Kidney (tissue), 14 donors: ENCODE results near the gene C11orf98. TPM values are rescaled to one million over a fixed set of nuclear protein-coding genes. Genes with fewer than 3 reads are reported as not detected.
A peak's percentile ranks its signal among the peaks of the same experiment; 100 is the strongest.
"Not testable (repeated sequence)": the region's sequence is repeated elsewhere in the genome, so short reads cannot be mapped to it uniquely, and the experiment has no call there.

Source experiments
- DNase-seq, 5 donors: peaks; one replicate each; pipeline ENCODE4 v3.0.0-alpha.2; 2013 to 2020
- FAIRE-seq: peaks from 2 replicates; lab custom pipeline; 2012; peaks lifted over from hg19 to GRCh38; lab: Jason Lieb, UNC
- H3K27ac ChIP-seq, 2 donors: one replicate each; pipeline ENCODE4 v1.7.0; 2013; ENCODE audit warnings: low read depth in 2 of 2, low read length in 2 of 2, inconsistent platforms in 1 of 2
- H3K27me3 ChIP-seq: one replicate; pipeline ENCODE4 v1.7.1; 2013; ENCODE audit warnings: low read length, inconsistent platforms; ENCODE audit not compliant: control insufficient read depth, insufficient read depth
- H3K36me3 ChIP-seq, 3 donors: one replicate each; pipeline versions ENCODE4 v1.7.0 to v1.7.1; 2013; ENCODE audit warnings: low read length in 3 of 3, control low read depth in 1 of 3, inconsistent platforms in 1 of 3; ENCODE audit not compliant: insufficient read depth in 3 of 3, control insufficient read depth in 2 of 3
- H3K4me1 ChIP-seq, 3 donors: one replicate each; pipeline versions ENCODE4 v1.7.0 to v1.7.1; 2013; ENCODE audit warnings: low read length in 3 of 3, inconsistent platforms in 1 of 3, low read depth in 1 of 3; ENCODE audit not compliant: control insufficient read depth in 2 of 3, insufficient read depth in 2 of 3
- H3K4me3 ChIP-seq, 3 donors: one replicate each; pipeline versions ENCODE4 v1.7.0 to v1.8.1; 2013; ENCODE audit warnings: low read length in 3 of 3, control low read depth in 1 of 3, inconsistent platforms in 1 of 3
- H3K9ac ChIP-seq, 3 donors: one replicate each; pipeline versions ENCODE4 v1.7.0 to v1.7.1; 2013; ENCODE audit warnings: low read length in 3 of 3, control low read depth in 1 of 3, inconsistent platforms in 1 of 3
- H3K9me3 ChIP-seq, 3 donors: one replicate each; pipeline versions ENCODE4 v1.7.0 to v1.7.1; 2013; ENCODE audit warnings: low read length in 3 of 3, control low read depth in 1 of 3, inconsistent platforms in 1 of 3; ENCODE audit not compliant: control insufficient read depth in 2 of 3, insufficient read depth in 1 of 3
- CTCF ChIP-seq: IDR thresholded peaks from 3 replicates; pipeline ENCODE4 v1.5.1; 2012; ENCODE audit warnings: mild to moderate bottlenecking, moderate library complexity, borderline replicate concordance; ENCODE audit not compliant: insufficient read depth; ENCODE audit errors: extremely low read depth
- intact Hi-C: fragments of 100-400 bp; cut with DNase I; formaldehyde crosslinking; loops from one replicate; pipeline ENCODE4 v1.11.1; 2022
- polyA plus RNA-seq: library from polyadenylated mRNA; stranded (reverse); fragments of 350-450 nt; fragmentation: Illumina TruSeq; extraction: RNeasy Lipid Tissue Mini Kit (QIAGEN cat#74804); gene quantifications from one replicate; pipeline ENCODE4 v1.2.3, GENCODE V29; 2014; ENCODE audit warnings: low read depth, low replicate concordance; ENCODE audit not compliant: insufficient read depth
- total RNA-seq: library from RNA; stranded (reverse); fragmentation: NEBNext Ultra II Directional; extraction: Animal tissue kit (Norgen Biotek cat#: 25700); gene quantifications from one replicate; pipeline ENCODE4 v1.2.1, GENCODE V29; 2021
- donor health status: control.
- donor health status: control.
- donor health status: control.
- donor health status: control.
- donor health status: control.
- donor health status: DM: yes; HTN: yes; CAD: no.
- donor health status: Normal renal cell carcinoma (clear cell type).

The C11orf98 gene
- total and polyA plus RNA-seq, 2 donors from 2014 or later = 44.5 to 138 TPM

DNA sequence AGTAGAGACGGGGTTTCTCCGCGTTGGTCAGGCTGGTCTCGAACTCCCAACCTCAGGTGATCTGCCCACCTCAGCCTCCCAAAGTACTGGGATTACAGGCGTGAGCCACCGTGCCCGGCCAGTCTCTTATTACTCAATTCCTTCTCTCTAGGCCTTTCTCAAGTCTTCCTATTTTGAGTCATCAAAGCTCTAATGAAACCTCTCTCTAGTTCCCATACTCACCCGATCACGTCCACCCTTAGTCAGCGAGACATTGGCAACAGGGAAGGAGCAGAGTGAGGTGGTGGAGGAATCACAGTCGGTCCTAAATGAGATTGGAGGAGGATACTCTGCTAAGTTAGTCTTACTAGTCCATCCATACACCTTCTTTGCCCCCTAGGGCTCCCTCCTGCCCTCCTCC, 37.2 kb upstream of the C11orf98 start:
- FAIRE-seq (no peak), DNase-seq (no peak)
- TF ChIP-seq CTCF = no peak

GRCh38 chr11:62694455-62695167, 29.6 kb upstream of the C11orf98 start:
- Histone ChIP-seq H3K9ac (no peak overlapping the region), H3K27ac (no peak overlapping the region), H3K27me3 (no peaks in the 10 kb centered on the region), H3K4me1 (no peaks in the 10 kb centered on the region), H3K4me3 (no peak overlapping the region), H3K9me3 (no peaks in the 10 kb centered on the region), H3K36me3 (peaks cover 5 to 32% (median 12%) of the 10 kb centered on the region in 3 donors)
- peak; percentile 75 for TF ChIP-seq CTCF
- intact Hi-C loops = loop anchor here (10.0 kb wide), 1 partner anchor 300 kb away; no protein-coding TSS in a partner anchor
- DNase-seq (peak in 4 of 5 donors; percentile 71 to 93 (median 78)), FAIRE-seq (no peak)

More for the DNA sequence above, 37.2 kb upstream of the C11orf98 start:
- Histone ChIP-seq H3K36me3 (peaks cover 2 to 12% (median 2%) of the 10 kb centered on the region in 3 donors), H3K9me3 (no peaks in the 10 kb centered on the region), H3K4me3 (no peak overlapping the region), H3K9ac (no peak overlapping the region), H3K27ac (no peak overlapping the region), H3K4me1 (peaks cover 0 to 17% (median 14%) of the 10 kb centered on the region in 3 donors), H3K27me3 (no peaks in the 10 kb centered on the region)
- intact Hi-C loops = no loop called here

GRCh38 chr11:62693624-62694023, 28.6 kb upstream of the C11orf98 start:
- H3K4me1 ChIP-seq, H3K9me3 ChIP-seq, DNase-seq, H3K27ac ChIP-seq, H3K4me3 ChIP-seq, FAIRE-seq, H3K9ac ChIP-seq, H3K27me3 ChIP-seq: not testable (repeated sequence)
- intact Hi-C loops = loop anchor here (10.0 kb wide), 1 partner anchor 299 kb away; no protein-coding TSS in a partner anchor
- H3K36me3 ChIP-seq = peaks cover 5 to 32% (median 12%) of the 10 kb centered on the region in 3 donors

DNA sequence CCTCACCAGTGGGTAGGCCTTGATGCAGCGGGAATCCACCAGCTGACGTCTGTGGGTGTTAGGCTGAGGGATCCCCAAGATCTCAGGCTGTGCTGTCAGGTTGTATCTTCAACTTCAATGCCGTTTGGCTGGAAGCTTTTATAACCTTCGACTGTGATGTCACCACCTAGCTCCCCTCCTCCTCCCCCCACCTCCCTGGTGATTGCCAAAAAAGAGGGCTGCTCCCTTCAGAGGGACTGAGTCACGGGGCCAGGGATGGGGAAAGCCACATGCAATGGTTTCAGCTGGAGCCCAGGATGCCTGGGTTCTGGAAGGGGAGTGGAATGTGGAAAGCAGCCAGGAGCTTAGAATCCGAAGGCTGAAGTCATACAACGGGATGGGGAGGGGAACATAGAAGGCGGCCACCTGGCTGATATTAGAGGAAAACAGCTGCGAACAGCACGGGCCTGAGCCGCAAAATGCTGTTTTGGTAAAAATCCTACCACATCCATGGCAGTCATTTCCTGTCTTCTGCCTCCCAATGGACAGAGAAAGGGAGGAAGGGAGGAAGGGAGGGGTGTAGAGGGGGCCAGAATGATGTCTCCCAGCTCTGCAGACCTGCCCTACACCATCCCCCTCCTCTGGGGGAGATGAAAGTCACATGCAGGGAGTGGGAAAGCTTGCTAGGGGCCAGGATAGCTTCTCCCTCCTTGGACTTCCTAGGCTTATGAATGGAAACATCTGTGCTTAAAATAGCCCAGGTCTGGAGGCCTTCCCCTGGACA, 24.6 kb upstream of the C11orf98 start, which contains the start of gene LRRN4CL:
TSS of gene LRRN4CL (minus strand) at position 110 of the 763 bp plus-strand sequence. CDS start 1,022 bp downstream, outside the sequence.
- Histone ChIP-seq H3K4me3 (peak within 1 kb of the TSS; percentile 16 to 34 (median 32)), H3K27ac (no peak within 1 kb of the TSS), H3K36me3 (peaks cover 5 to 32% (median 12%) of the 10 kb centered on the region in 3 donors), H3K27me3 (no peaks in the 10 kb centered on the region), H3K9ac (peak within 1 kb of the TSS in 2 of 3 donors; percentile 10 to 46), H3K4me1 (peaks cover 4 to 9% (median 8%) of the 10 kb centered on the region in 3 donors), H3K9me3 (no peaks in the 10 kb centered on the region)
- intact Hi-C loops = loop anchor here (10.0 kb wide), 1 partner anchor 295 kb away; no protein-coding TSS in a partner anchor
- DNase-seq (peak in 1 of 5 donors; percentile 68), FAIRE-seq (no peak)
- TF ChIP-seq CTCF = no peak
